A549 (cell line): ENCODE results near the gene ITGA5. TPM values are rescaled to one million over a fixed set of nuclear protein-coding genes. Genes with fewer than 3 reads are reported as not detected.

Source experiments
- ATAC-seq, 2 experiments: fragments of 200-7000 bp in 1 of 2; fragments of >200 bp in 1 of 2; cut with Nextera tagmentation in 1 of 2; cut with Tn5 transposase in 1 of 2; 3 replicates each; pipeline versions ENCODE4 v1.8.0 to v1.9.1; 2018 to 2020; ENCODE audit warnings: mild to moderate bottlenecking in 1 of 2, moderate library complexity in 1 of 2
- CTCF ChIA-PET: fragments of 300-600 bp; sonication (Branson Sonifier 250); formaldehyde crosslinking; extraction: SDS; loops from one replicate; lab custom pipeline; 2021; ENCODE audit warnings: antibody characterized with exemption, inconsistent platforms; lab: Yijun Ruan, JAX
- POLR2A ChIA-PET: fragments of 350-600 bp; formaldehyde crosslinking; extraction: SDS; loops from one replicate; lab custom pipeline; 2021; ENCODE audit warnings: antibody characterized with exemption, inconsistent platforms; lab: Yijun Ruan, JAX
- DNase-seq, 2 experiments: peaks; one replicate each; pipeline versions ENCODE4 v3.0.0 to v3.0.0-alpha.2; 2011 to 2016; ENCODE audit warnings: low read depth in 1 of 2, low spot score in 1 of 2
- FAIRE-seq: peaks from 2 replicates; lab custom pipeline; 2011; peaks lifted over from hg19 to GRCh38; lab: Jason Lieb, UNC
- H3K27ac ChIP-seq, 2 experiments: fragments of >200 bp; sonication (Bioruptor Twin); formaldehyde crosslinking; 3 replicates each; pipeline ENCODE4 v1.5.1; 2016 to 2017
- H3K4me1 ChIP-seq: fragments of >200 bp; sonication (Bioruptor Twin); formaldehyde crosslinking; 3 replicates; pipeline ENCODE4 v1.6.1; 2016
- H3K4me2 ChIP-seq: fragments of >200 bp; sonication (Bioruptor Twin); formaldehyde crosslinking; 3 replicates; pipeline ENCODE4 v1.6.1; 2016
- H3K4me3 ChIP-seq: fragments of >200 bp; sonication (Bioruptor Twin); formaldehyde crosslinking; 3 replicates; pipeline ENCODE4 v1.5.1; 2016
- H3K9me3 ChIP-seq: fragments of >200 bp; sonication (Bioruptor Twin); formaldehyde crosslinking; 3 replicates; pipeline ENCODE4 v1.6.1; 2016
- BHLHE40 ChIP-seq: IDR thresholded peaks from 2 replicates; pipeline ENCODE4 v1.6.1; 2012; ENCODE audit warnings: low read depth, low read length, inconsistent platforms
- CBX2 ChIP-seq: fragments of 200-600 bp; sonication (generic); IDR thresholded peaks from 2 replicates; pipeline ENCODE4 v1.6.1; 2016; ENCODE audit warnings: low read depth, mild to moderate bottlenecking, borderline replicate concordance
- CBX8 ChIP-seq: fragments of 200-600 bp; sonication (generic); IDR thresholded peaks from 2 replicates; pipeline ENCODE4 v1.6.1; 2016
- CHD4 ChIP-seq: fragments of 200-600 bp; sonication (generic); IDR thresholded peaks from 2 replicates; pipeline ENCODE4 v1.6.1; 2016; ENCODE audit warnings: antibody characterized with exemption, mild to moderate bottlenecking, borderline replicate concordance
- EHF ChIP-seq: fragments of 250-450 bp; sonication (Bioruptor Pico); IDR thresholded peaks from 2 replicates; pipeline ENCODE4 v1.5.0; 2020; ENCODE audit warnings: mild to moderate bottlenecking
- HEYL ChIP-seq: fragments of 250-450 bp; sonication (Bioruptor Pico); IDR thresholded peaks from 2 replicates; pipeline ENCODE4 v1.8.0; 2021; ENCODE audit warnings: mild to moderate bottlenecking, moderate library complexity
- HOXB13 ChIP-seq: fragments of 250-450 bp; sonication (Bioruptor Pico); IDR thresholded peaks from 2 replicates; pipeline ENCODE4 v1.5.0; 2020; ENCODE audit warnings: low read depth, mild to moderate bottlenecking, moderate library complexity
- KDM1A ChIP-seq: fragments of 200-600 bp; sonication (generic); IDR thresholded peaks from 2 replicates; pipeline ENCODE4 v1.6.1; 2016; ENCODE audit warnings: low read depth, mild to moderate bottlenecking
- MAFK ChIP-seq: fragments of 450-650 bp; IDR thresholded peaks from 2 replicates; pipeline ENCODE4 v1.6.1; 2014; ENCODE audit not compliant: partially characterized antibody
- MAZ ChIP-seq: fragments of 150-350 bp; IDR thresholded peaks from 2 replicates; pipeline ENCODE4 v1.6.1; 2014; ENCODE audit warnings: antibody characterized with exemption, low read depth, low read length, borderline replicate concordance
- MYC ChIP-seq: IDR thresholded peaks from 2 replicates; pipeline ENCODE4 v1.6.1; 2012; ENCODE audit warnings: mild to moderate bottlenecking, inconsistent platforms, low read length, improper control_type of control experiment, borderline replicate concordance
- PHF8 ChIP-seq: fragments of 200-600 bp; sonication (generic); IDR thresholded peaks from 2 replicates; pipeline ENCODE4 v1.6.1; 2016; ENCODE audit warnings: low read depth, mild to moderate bottlenecking, antibody characterized with exemption, moderate library complexity, borderline replicate concordance
- POLR2A ChIP-seq: IDR thresholded peaks from 2 replicates; pipeline ENCODE4 v1.6.1; 2012; ENCODE audit warnings: mild to moderate bottlenecking, low read length
- POLR2AphosphoS2 ChIP-seq: conservative IDR thresholded peaks from 2 replicates; pipeline ENCODE4 v1.6.1; 2012; ENCODE audit warnings: low read length, improper control_type of control experiment, inconsistent platforms
- RAD21 ChIP-seq, 2 experiments: fragments of >200 bp in 1 of 2; sonication (Bioruptor Twin) in 1 of 2; formaldehyde crosslinking in 1 of 2; IDR thresholded peaks in 1 of 2; conservative IDR thresholded peaks in 1 of 2; 2 replicates in 1 of 2; 3 replicates in 1 of 2; pipeline ENCODE4 v1.6.1; 2012 to 2018; ENCODE audit warnings: inconsistent platforms in 1 of 2
- RARB ChIP-seq: fragments of 250-450 bp; sonication (Bioruptor Pico); IDR thresholded peaks from 2 replicates; pipeline ENCODE4 v1.8.0; 2021; ENCODE audit warnings: mild to moderate bottlenecking, moderate library complexity
- TP53 ChIP-seq: fragments of 250-450 bp; sonication (Bioruptor Pico); IDR thresholded peaks from 2 replicates; pipeline ENCODE4 v1.5.0; 2021; ENCODE audit warnings: mild to moderate bottlenecking, moderate library complexity
- ZFP36 ChIP-seq: fragments of 450-650 bp; IDR thresholded peaks from 2 replicates; pipeline ENCODE4 v1.6.1; 2014; ENCODE audit warnings: borderline replicate concordance; ENCODE audit not compliant: partially characterized antibody
- WGBS: methylation state at CpG from one replicate; pipeline ENCODE4 v1.1.6; 2017; ENCODE audit errors: missing lambda C conversion rate; 5-methylcytosine and 5-hydroxymethylcytosine counted together
- polyA plus RNA-seq, 4 experiments: library from polyadenylated mRNA; depleted of rRNA in 3 of 4; stranded (reverse); fragments of >200 nt; fragmentation: RNase III in 1 of 4; extraction: RNeasy Plus Mini Kit Qiagen cat#74134 plus additional on column Dnase treatment in 1 of 4; gene quantifications; 2 replicates in 3 of 4; 3 replicates in 1 of 4; pipeline ENCODE4 v1.2.3, GENCODE V29; 2011 to 2017
- TF ChIP-seq, protein P1 (sequence below): fragments of 450-650 bp; IDR thresholded peaks from 2 replicates; pipeline ENCODE4 v1.6.1; 2014; ENCODE audit warnings: antibody characterized with exemption
- TF ChIP-seq, protein P2 (sequence below): IDR thresholded peaks from 2 replicates; pipeline ENCODE4 v1.6.1; 2012; ENCODE audit warnings: low read depth, borderline replicate concordance
- TF ChIP-seq, protein P3 (sequence below): fragments of >200 bp; sonication (Bioruptor Twin); formaldehyde crosslinking; IDR thresholded peaks from 3 replicates; pipeline ENCODE4 v1.5.1; 2016
- TF ChIP-seq, protein P4 (sequence below): IDR thresholded peaks from 2 replicates; pipeline ENCODE4 v1.6.1; 2012
- TF ChIP-seq, protein P5 (sequence below): IDR thresholded peaks from 2 replicates; pipeline ENCODE4 v1.6.1; 2012

ITGA5 gene
- polyA plus RNA-seq, 2 of the 4 experiments (the other 2 are of a cell fraction) = 27.2 to 31.7 TPM

DNA sequence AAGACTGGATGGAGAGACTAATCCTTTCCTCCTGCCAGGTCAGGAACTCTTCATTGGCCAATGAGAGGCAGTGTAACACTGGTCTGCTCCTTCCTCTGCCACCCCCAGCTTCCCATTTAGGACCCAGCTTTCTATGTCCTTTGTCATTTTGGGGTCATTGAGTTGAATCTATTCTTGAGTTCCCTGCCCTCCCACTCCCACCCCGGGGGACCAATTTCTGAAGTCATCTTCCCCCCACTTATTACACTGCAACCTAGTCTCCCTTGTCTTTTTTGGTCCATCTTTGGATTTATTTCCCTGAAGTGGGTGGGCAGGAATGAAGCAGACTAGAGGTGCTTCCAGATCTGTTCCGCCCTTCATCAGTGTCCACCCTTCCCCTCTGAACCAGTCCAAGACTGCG, 7.6 kb upstream of the ITGA5 start:
- ATAC-seq (no peak), DNase-seq (no peak), FAIRE-seq (no peak)
- H3K9me3 ChIP-seq = no peaks in the 10 kb centered on the region
- H3K4me1 ChIP-seq = peaks cover 37% of the 10 kb centered on the region
- ChIA-PET CTCF (interaction anchor here (0.6 to 47.9 kb wide), 3 partner anchors 13 to 207 kb away, joined by 3 to 1279 read pairs (median 97); no protein-coding TSS in a partner anchor), POLR2A (no interaction called here)
- TF ChIP-seq BHLHE40 (no peak), CHD4 (no peak), RARB (CRISPR knock-in tag) (no peak), MAZ (no peak)
- H3K4me3 ChIP-seq = no peak overlapping the region
- H3K4me2 ChIP-seq = no peak overlapping the region
- 61% methylated on average over 3 of the region's 3 CpGs for WGBS
- no peak overlapping the region for H3K27ac ChIP-seq

DNA sequence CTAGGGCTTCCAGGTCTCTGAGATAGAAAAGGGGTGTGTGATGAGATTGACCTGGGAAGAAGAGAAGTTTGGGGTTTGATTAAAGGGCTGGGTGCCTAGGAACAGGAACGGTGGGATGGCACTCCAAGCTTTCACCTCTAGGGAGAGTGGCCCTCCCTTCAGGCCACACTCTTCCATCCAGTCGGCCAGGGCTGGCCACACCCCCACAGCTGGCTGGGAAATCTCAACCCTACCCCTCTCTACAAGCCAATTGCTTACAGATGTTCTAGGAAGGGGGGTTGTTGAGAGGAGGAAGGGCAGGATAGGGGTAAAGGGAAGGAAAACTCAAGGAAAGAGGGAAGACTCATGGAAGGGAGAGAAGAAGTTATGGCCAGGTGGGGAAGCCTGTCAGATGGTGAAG, 6.6 kb upstream of the ITGA5 start:
- no peak for ATAC-seq
- ChIA-PET POLR2A (no interaction called here), CTCF (interaction anchor here (0.9 to 47.9 kb wide), 7 partner anchors 9 to 46 kb away, joined by 3 to 1279 read pairs (median 5); no protein-coding TSS in a partner anchor)
- no peak for TF ChIP-seq RAD21 (conservative IDR thresholded peaks at IDR 0.05 in 1 of 2, IDR thresholded peaks at IDR 0.05 in 1 of 2)
- TF ChIP-seq HEYL (CRISPR knock-in tag) = no peak
- TF ChIP-seq HOXB13 (CRISPR knock-in tag) = no peak
- TF ChIP-seq POLR2A = no peak
- TF ChIP-seq, protein P1, sequence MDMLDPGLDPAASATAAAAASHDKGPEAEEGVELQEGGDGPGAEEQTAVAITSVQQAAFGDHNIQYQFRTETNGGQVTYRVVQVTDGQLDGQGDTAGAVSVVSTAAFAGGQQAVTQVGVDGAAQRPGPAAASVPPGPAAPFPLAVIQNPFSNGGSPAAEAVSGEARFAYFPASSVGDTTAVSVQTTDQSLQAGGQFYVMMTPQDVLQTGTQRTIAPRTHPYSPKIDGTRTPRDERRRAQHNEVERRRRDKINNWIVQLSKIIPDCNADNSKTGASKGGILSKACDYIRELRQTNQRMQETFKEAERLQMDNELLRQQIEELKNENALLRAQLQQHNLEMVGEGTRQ = no peak
- no peak for TF ChIP-seq CBX8
- TF ChIP-seq, protein P2, sequence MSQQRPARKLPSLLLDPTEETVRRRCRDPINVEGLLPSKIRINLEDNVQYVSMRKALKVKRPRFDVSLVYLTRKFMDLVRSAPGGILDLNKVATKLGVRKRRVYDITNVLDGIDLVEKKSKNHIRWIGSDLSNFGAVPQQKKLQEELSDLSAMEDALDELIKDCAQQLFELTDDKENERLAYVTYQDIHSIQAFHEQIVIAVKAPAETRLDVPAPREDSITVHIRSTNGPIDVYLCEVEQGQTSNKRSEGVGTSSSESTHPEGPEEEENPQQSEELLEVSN = no peak
- no peak for TF ChIP-seq PHF8
- TF ChIP-seq MAFK = no peak
- no peak for TF ChIP-seq CBX2
- TF ChIP-seq, protein P3, sequence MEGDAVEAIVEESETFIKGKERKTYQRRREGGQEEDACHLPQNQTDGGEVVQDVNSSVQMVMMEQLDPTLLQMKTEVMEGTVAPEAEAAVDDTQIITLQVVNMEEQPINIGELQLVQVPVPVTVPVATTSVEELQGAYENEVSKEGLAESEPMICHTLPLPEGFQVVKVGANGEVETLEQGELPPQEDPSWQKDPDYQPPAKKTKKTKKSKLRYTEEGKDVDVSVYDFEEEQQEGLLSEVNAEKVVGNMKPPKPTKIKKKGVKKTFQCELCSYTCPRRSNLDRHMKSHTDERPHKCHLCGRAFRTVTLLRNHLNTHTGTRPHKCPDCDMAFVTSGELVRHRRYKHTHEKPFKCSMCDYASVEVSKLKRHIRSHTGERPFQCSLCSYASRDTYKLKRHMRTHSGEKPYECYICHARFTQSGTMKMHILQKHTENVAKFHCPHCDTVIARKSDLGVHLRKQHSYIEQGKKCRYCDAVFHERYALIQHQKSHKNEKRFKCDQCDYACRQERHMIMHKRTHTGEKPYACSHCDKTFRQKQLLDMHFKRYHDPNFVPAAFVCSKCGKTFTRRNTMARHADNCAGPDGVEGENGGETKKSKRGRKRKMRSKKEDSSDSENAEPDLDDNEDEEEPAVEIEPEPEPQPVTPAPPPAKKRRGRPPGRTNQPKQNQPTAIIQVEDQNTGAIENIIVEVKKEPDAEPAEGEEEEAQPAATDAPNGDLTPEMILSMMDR = no peak
- TF ChIP-seq EHF = no peak
- TF ChIP-seq MYC = no peak
- no peak for TF ChIP-seq TP53 (CRISPR knock-in tag)
- TF ChIP-seq, protein P4, sequence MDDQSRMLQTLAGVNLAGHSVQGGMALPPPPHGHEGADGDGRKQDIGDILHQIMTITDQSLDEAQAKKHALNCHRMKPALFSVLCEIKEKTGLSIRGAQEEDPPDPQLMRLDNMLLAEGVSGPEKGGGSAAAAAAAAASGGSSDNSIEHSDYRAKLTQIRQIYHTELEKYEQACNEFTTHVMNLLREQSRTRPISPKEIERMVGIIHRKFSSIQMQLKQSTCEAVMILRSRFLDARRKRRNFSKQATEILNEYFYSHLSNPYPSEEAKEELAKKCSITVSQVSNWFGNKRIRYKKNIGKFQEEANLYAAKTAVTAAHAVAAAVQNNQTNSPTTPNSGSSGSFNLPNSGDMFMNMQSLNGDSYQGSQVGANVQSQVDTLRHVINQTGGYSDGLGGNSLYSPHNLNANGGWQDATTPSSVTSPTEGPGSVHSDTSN = no peak
- TF ChIP-seq, protein P5, sequence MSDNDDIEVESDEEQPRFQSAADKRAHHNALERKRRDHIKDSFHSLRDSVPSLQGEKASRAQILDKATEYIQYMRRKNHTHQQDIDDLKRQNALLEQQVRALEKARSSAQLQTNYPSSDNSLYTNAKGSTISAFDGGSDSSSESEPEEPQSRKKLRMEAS = no peak
- TF ChIP-seq KDM1A = no peak
- no peak for TF ChIP-seq POLR2AphosphoS2
- TF ChIP-seq ZFP36 = no peak
- H3K4me2 ChIP-seq = no peak overlapping the region
- no peak overlapping the region for H3K4me3 ChIP-seq
- DNase-seq = no peak
- H3K27ac ChIP-seq = no peak overlapping the region
- H3K4me1 ChIP-seq = peaks cover 46% of the 10 kb centered on the region
- FAIRE-seq = no peak
- WGBS = 19% methylated on average over 2 of the region's 2 CpGs
- no peaks in the 10 kb centered on the region for H3K9me3 ChIP-seq
